Fibroblast of skin of scalp (primary cell): ENCODE measurements around the gene MS4A12.
"Not testable (repeated sequence)": the region's sequence is repeated elsewhere in the genome, so short reads cannot be mapped to it uniquely, and the experiment has no call there.

Experiments used
- DNase-seq: peaks from one replicate; pipeline ENCODE4 v3.0.0-alpha.2; 2013

The MS4A12 gene

DNA sequence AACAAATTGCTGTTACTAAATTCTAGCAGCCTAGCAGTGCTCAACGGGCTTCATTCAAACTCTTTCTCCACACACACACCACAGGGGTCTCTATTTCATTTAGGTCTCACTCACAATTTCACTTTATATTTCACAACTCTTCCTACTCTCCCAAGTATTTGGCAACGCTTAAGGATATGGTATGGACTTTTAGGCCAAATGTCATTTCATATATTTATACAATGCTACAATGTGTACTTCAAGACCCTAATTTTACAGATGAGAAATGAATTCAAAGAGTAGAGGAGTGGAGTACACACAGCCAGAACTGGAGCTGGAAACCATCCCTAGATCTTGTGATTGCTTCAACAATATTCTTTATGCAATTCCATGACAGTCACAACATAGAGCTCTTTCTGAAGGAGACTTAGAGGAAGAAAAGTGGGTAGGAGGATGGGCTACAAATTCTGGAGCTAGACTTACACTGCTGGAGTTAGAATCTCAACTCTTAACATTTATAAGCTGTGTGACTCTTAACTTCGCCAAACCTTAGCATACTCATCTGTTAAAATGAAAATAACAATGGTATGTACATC is 20.2 kb downstream of the MS4A12 start:
- no peak for DNase-seq

DNA sequence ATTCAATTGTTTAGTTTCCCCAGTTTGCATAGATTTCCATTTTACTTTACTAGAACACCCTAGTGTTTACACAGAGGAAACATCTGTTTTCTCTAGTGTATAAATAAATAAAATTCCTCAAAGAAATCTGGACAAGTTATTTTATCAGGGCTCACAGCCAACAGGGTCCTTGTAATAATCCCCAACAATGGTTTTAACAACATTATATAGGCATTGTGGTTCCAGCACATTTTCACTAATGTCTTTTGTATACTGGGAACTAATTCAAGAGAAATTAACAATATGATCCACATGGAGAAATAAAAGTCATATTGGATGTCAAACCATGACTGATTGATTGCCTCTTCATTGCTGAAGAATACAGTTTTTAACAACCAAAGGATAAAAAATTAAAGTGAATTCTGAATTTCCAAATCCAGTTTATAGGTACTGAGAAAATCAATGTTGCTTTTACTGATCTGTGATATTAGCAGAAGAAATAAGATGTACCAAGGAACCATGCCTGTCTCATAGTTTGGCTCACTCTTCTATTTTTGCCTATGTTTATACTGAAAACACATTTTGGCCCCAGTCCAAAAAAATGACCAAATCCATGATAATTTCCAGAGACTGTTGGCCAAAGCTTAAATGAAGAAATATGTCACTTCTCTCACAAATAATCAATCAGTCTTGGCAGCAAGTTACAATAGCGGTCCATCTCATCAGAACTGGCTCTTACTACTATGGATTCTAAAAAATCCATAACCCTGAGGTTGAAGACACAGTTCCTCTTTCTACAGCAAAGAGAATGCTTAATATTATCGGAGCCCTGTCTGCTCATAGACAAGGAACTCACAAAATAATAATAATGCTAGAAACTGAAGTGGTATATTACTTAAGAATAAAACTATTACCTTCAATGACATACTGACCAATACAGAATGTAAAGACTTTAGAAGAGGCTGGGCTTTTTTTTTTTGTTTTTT is 21.2 kb downstream of the MS4A12 start:
- DNase-seq, result no peak

DNA sequence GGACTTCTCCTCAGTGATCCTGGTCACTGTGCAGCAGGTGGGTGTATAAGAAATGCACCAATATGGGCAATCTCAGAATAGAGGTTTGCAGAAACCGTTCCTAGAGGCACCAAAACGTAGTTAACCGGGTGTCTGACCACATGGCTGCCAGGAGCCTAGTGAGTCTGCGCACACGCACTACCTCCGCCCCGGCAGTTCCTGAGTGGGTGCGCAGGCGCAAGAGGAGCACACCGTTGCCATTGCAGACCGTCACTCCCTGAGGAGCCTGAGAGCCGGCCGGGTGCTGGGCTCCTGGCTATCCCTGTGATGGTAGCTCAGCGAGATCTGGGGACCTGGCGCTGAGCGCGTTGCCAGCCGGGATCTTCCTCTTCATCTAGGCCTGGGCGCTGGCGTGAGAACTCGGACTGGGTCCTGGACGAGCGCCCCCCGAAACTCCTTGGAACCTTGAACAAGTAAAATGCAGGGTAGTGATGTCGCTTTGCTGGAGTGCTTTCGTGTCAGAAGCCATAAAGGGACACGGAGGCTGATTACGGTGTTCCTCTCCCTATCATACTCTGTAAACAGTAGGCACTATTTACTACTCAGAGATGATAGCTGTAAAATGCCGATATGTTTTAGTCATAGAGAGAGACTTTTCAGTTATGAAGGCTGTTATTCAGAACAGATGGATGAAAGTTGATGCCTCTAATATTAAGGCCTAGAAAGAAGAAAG is 22.7 kb downstream of the MS4A12 start, which contains the start of gene MS4A13:
TSS of gene MS4A13 (plus strand) at position 249 of the 712 bp plus-strand sequence. CDS start 2,692 bp downstream, outside the sequence.
- DNase-seq, result no peak

GRCh38 chr11:60528465-60528864 is 35.9 kb downstream of the MS4A12 start:
- DNase-seq, result no peak

DNA sequence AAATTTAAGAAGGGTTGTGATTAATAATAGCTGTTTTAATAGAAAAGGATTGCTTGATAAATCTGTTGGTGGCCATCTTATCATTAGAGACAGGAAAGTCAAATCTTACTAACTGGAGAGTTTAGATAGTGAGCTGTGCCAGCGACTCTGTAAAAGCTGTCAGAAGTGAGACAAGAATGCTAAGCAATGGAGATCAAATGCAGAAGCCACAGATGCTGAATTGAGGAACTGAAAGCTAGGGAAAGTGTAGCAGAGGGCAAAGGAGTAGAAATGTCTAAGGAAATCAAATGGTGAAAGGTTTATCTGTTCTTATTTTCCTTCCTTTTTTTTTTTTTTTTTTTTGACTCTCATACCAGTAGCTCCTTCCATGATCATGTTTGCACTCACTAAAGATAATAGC is 36.4 kb downstream of the MS4A12 start:
- DNase-seq, result no peak

DNA sequence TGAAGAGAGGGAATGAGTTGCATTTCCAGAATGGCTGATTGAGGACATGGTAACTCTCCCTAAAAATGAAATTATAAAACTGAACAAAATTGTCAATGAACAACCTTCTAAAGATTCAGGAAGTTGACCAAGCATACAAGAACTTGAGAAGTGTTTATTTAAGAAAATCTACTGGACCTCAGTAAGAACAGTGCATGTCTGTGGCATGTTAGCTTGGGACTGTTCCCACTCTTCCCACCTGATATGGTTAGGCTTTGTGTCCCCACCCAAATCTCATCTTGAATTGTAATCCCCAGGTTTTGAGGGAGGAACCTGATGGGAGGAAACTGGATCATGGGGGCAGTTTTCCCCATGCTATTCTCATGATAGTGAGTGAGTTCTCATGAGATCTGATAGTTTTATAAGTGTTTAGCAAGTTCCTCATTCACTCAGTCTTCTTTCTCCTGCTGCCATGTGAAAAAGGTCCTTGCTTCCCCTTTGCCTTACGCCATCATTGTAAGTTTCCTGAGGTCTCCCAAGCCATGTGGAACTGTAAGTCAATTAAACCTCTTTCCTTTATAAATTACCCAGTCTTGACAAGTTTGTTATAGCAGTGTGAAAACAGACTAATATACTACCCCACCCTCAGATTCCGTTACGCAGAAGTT is 38.0 kb downstream of the MS4A12 start:
- no peak for DNase-seq

DNA sequence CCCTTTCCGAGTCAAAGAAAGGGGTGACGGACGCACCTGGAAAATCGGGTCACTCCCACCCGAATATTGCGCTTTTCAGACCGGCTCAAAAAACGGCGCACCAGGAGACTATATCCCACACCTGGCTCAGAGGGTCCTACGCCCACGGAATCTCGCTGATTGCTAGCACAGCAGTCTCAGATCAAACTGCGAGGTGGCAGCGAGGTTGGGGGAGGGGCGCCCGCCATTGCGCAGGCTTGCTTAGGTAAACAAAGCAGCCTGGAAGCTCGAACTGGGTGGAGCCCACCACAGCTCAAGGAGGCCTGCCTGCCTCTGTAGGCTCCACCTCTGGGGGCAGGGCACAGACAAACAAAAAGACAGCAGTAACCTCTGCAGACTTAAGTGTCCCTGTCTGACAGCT is 39.8 kb downstream of the MS4A12 start:
- DNase-seq, result not testable (repeated sequence)

DNA sequence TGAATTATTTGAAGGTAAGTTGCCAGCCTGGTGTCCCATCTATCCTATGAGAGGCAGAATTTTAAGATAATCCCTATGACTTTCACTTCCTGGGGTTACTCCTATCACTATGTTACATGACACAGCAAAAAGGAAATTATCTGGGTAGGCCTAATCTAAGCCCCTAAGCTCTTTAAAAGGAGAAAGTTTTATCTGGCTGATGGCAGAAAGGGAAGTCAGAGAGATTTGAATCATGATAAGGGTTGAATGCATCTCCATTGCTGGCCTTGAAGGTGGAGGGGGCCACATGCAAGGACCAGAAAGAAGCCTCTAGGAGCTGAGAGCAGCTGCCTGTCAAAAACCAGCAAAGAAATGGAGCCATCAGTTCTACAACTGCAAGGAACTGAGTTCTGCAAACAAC is 46.0 kb downstream of the MS4A12 start:
- not testable (repeated sequence) for DNase-seq

GRCh38 chr11:60544077-60544476 is 51.5 kb downstream of the MS4A12 start:
- DNase-seq, result no peak
